Activated T-helper 17 cell treated with anti-CD3 and anti-CD28 coated beads, Interleukin-2, amount 50 U/mL, for 72 hours (primary cell): ENCODE results near the gene ROM1. TPM values are rescaled to one million over a fixed set of nuclear protein-coding genes. Genes with fewer than 3 reads are reported as not detected.
"Not testable (repeated sequence)": the region's sequence is repeated elsewhere in the genome, so short reads cannot be mapped to it uniquely, and the experiment has no call there.

Source experiments
- ATAC-seq: fragments of 150-1000 bp; cut with Tn5 transposase; replicated peaks from 2 replicates; pipeline ENCODE4 v1.10.0; 2021; ENCODE audit warnings: mild to moderate bottlenecking, moderate library complexity
- H3K27ac Mint-ChIP-seq: one replicate; pipeline ENCODE4 v1.8.0; 2022; ENCODE audit warnings: mixed read lengths
- H3K27me3 Mint-ChIP-seq: one replicate; pipeline ENCODE4 v1.8.0; 2022; ENCODE audit warnings: mixed read lengths
- H3K36me3 Mint-ChIP-seq: one replicate; pipeline ENCODE4 v1.8.0; 2022; ENCODE audit warnings: low read depth, mild to moderate bottlenecking, mixed read lengths
- H3K4me1 Mint-ChIP-seq: one replicate; pipeline ENCODE4 v1.8.0; 2022; ENCODE audit warnings: mixed read lengths
- H3K4me3 Mint-ChIP-seq: one replicate; pipeline ENCODE4 v1.8.0; 2022; ENCODE audit warnings: mild to moderate bottlenecking, mixed read lengths
- H3K9me3 Mint-ChIP-seq: one replicate; pipeline ENCODE4 v1.8.0; 2022; ENCODE audit warnings: mixed read lengths
- total RNA-seq, 2 donors: library from RNA; stranded (reverse); gene quantifications; one replicate each; pipeline ENCODE4 v1.2.3, GENCODE V29; 2022

The ROM1 gene
- total RNA-seq, 2 donors from 2014 or later = 2.0 to 3.0 TPM

DNA sequence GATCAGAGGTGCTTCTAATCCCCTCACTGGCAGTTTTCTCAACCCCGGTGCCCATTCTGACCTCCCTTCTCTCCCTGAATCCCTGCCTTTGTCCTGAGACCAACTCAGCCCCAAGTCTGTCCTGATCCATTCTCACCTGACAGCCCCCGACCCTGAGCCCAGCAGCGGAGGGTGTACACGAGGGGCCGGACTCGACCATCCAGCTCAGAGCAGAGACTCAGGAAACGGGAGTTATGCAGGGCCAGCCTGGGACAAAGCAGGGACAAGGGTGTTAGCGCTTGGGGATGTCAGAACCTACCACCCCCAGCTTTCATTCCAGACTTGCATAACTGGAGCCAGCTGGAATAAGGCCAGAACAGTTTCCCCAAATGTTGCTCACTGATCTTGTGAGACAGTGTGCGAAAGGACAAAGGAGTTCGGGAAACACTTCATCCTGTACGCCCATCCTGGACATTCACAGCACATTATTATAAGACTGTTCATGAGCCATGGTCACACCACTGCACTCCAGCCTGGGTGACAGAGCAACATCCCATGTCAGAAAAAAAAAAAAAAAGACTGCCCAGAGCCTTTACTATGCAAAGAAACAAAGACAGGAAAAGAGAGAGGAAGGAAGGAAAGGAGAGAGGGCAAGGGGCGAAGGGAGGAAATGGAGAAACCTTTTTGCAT, 35.9 kb upstream of the ROM1 start:
- peaks cover 17% of the 10 kb centered on the region for H3K4me1 Mint-ChIP-seq
- no peak overlapping the region for H3K4me3 Mint-ChIP-seq
- H3K36me3 Mint-ChIP-seq = peaks cover 82% of the 10 kb centered on the region
- no peaks in the 10 kb centered on the region for H3K27me3 Mint-ChIP-seq
- H3K27ac Mint-ChIP-seq = peak overlapping the region; percentile 8
- no peak for ATAC-seq
- H3K9me3 Mint-ChIP-seq = no peaks in the 10 kb centered on the region

DNA sequence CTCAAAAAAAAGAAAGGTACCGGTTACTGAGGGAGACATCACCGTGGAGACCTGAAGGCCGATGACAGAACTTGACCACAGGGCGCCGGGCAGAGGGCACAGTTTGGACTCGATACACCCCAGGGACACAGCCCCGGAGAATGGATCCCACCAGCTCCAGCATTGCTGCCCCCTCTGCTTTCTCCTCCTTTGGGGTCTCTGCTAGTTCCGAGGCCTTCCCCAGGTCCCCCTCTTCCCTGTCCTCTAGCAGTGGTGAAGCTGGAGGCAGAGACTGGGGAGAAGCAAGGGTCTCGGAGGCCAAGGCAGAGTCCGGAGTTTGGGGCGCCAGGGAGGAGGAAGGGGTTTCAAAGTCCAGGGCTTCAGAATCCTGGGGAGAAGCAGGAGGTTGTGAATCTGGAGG, 34.5 kb upstream of the ROM1 start:
- Mint-ChIP-seq H3K4me1 (peaks cover 10% of the 10 kb centered on the region), H3K27me3 (no peaks in the 10 kb centered on the region), H3K36me3 (peaks cover 82% of the 10 kb centered on the region), H3K4me3 (no peak overlapping the region), H3K9me3 (no peaks in the 10 kb centered on the region), H3K27ac (no peak overlapping the region)
- ATAC-seq = no peak

DNA sequence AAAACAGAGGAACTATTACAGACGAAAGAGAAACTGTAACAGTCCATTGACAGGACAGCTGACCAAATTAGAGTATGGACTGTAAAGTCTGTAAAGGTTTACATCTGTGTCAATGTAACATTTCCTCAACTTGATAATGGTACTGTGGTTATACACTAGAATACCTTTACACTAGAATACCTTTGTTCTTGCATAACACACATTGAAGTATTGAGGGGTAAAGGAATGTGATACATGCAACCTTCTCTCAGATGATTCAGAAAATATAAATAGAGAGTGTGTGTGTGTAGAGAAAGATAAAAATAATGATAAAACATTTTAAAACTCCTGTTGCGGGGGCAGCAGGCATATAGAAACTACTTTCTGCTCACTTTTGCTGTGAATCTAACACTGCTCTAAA, 33.8 kb upstream of the ROM1 start:
- H3K36me3 Mint-ChIP-seq = peaks cover 82% of the 10 kb centered on the region
- H3K4me1 Mint-ChIP-seq = peaks cover 10% of the 10 kb centered on the region
- H3K27me3 Mint-ChIP-seq = no peaks in the 10 kb centered on the region
- no peak for ATAC-seq
- no peak overlapping the region for H3K4me3 Mint-ChIP-seq
- no peak overlapping the region for H3K27ac Mint-ChIP-seq
- no peaks in the 10 kb centered on the region for H3K9me3 Mint-ChIP-seq

DNA sequence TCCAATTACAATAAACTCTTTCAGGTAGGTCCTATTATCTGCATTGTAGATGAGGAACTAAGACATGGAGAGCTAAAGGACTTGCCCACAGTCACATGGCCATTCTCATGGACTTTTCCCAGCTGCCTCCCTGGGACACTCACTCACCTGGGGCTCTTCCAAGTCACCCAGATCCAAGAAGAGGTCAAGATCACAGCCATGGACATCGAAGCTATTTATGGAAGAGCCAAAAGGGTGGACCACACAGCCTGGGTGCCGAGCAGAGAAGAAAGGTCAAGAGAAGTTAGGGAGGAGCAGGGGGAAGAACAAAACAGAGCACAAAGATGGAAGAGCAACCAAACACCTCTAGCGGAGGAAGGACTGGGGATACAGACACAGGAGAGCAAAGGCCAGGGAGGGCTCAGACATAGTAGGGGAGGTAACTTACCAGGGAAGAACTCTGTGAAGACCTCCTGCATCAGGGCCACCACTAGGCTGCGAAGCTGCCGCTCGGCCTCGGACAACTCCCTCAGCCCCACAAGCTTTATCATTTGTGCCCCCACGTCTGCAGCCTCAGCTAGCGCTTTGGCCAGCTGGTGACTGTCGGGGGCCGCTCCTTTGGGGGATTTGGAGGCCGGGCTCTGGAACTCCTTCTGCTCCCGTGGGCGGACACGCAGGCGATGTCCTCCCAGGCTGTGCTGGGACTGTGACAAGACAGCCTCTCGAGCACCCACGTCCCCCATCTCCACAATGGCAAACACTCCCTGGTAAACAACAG, 31.9 kb upstream of the ROM1 start:
- Mint-ChIP-seq H3K4me1 (no peaks in the 10 kb centered on the region), H3K4me3 (no peak overlapping the region), H3K9me3 (no peaks in the 10 kb centered on the region), H3K27me3 (no peaks in the 10 kb centered on the region), H3K27ac (no peak overlapping the region), H3K36me3 (peaks cover 78% of the 10 kb centered on the region)
- ATAC-seq = no peak

DNA sequence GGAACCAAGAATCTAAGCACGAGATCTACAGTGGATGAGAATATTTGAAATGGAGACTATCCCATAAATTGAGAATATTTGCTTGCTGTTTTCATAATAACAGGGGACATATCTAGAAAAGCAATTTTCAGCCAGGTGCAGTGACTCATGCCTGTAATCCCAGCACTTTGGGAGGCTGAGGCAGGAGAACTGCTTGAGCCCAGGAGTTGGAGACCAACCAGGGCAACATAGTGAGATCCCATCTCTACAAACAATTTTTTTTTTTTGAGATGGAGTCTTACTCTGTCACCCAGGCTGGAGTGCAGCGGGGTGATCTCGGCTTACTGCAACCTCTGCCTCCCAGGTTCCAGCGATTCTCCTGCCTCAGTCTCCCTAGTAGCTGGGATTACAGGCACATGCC, 31.3 kb upstream of the ROM1 start:
- H3K4me3 Mint-ChIP-seq, ATAC-seq, H3K9me3 Mint-ChIP-seq, H3K27me3 Mint-ChIP-seq, H3K4me1 Mint-ChIP-seq, H3K27ac Mint-ChIP-seq: not testable (repeated sequence)
- H3K36me3 Mint-ChIP-seq = peaks cover 79% of the 10 kb centered on the region

DNA sequence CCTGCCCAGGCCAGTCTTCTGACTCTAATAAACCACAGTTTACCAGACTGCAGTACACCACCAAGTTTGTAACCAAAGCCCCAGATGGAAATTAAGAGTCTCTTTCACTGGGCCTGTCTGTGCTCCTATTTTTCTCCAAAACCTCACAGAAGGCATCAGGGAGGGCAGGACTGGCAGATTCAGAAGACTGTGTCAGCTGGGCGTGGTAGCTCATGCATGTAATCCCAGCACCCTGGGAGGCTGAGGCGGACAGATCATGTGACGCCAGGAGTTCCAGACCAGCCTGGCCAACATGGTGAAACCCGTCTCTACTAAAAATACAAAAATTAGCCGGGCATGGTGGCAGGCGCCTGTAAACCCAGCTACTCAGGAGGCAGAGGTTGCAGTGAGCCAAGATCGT, 27.7 kb upstream of the ROM1 start:
- peaks cover 86% of the 10 kb centered on the region for H3K36me3 Mint-ChIP-seq
- H3K9me3 Mint-ChIP-seq, ATAC-seq, H3K27me3 Mint-ChIP-seq, H3K4me1 Mint-ChIP-seq, H3K4me3 Mint-ChIP-seq, H3K27ac Mint-ChIP-seq: not testable (repeated sequence)

DNA sequence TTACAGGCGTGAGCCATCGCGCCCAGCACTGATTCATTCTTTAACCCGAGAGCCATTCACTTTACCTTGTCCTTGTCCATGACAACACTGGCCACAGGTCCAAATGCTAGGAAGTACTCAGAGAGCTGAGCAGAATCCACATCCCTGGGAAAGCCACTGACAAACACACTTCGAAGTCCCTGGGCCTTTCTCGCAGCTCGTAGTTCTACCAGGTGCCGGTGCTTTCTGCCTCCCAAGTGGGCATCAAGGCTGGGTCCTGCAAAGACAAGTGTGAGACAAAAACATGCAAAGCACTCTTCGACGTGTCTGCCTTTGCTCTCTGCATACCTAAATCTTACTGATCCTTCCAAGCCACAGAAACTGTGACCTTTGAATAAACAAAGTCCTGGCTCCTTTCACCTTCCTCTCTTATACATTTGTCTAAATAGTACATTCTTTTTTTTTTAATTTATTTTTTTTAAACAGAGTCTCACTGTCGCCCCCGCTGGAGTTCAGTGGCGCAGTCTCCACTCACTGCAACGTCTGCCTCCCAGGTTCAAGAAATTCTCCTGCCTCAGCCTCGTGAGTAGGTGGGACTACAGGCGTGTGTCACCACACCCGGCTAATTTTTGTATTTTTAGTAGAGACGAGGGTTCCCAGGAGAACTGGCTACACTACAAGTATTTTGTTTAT, 24.0 kb upstream of the ROM1 start:
- ATAC-seq = no peak
- Mint-ChIP-seq H3K4me3 (peak overlapping the region; percentile 91), H3K27me3 (no peaks in the 10 kb centered on the region), H3K4me1 (peaks cover 17% of the 10 kb centered on the region), H3K27ac (no peak overlapping the region), H3K9me3 (no peaks in the 10 kb centered on the region), H3K36me3 (peaks cover 80% of the 10 kb centered on the region)

DNA sequence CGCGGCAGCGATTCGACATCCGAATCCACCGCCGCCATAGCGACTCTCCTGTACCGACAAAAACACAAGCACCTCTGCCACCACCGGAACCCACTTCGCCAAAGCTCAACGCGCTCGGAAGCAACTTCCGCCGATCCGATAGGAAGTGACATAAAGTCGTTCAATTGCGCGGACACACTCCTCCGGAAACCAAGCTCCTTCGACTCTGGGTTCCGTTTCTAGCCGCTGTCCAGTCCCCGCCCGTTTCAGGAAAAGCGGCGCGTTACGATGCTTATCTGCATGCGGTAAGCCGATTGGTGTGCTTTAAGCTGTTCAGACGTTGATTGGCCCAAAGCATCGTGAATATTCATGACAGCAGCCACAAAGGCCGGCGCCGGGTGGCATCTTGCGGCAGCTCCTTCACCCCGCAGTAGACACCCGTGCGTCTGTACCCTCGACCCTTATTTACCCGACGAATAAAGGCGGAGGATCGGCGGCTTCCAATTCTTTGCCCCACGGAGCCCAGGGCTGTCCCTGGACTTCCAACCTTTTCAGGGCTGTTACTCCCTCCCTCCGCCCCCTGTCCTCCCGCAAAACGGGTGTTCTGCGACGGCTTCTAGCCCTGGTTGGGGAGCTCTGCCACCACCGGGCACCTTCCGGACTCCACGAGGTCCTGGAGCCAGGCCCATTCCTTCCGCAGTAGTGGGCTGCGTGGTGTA, 21.5 kb upstream of the ROM1 start, which contains the start of gene TUT1:
Gene TUT1, minus strand, starts transcription at position 76 of the 698 bp plus-strand sequence. Its CDS starts 38 bp downstream, at position 38.
- ATAC-seq = peak; percentile 95
- Mint-ChIP-seq H3K27me3 (no peaks in the 10 kb centered on the region), H3K36me3 (peaks cover 84% of the 10 kb centered on the region), H3K4me3 (peak within 1 kb of the TSS; percentile 91), H3K27ac (peak within 1 kb of the TSS; percentile 91), H3K9me3 (no peaks in the 10 kb centered on the region), H3K4me1 (peaks cover 17% of the 10 kb centered on the region)

DNA sequence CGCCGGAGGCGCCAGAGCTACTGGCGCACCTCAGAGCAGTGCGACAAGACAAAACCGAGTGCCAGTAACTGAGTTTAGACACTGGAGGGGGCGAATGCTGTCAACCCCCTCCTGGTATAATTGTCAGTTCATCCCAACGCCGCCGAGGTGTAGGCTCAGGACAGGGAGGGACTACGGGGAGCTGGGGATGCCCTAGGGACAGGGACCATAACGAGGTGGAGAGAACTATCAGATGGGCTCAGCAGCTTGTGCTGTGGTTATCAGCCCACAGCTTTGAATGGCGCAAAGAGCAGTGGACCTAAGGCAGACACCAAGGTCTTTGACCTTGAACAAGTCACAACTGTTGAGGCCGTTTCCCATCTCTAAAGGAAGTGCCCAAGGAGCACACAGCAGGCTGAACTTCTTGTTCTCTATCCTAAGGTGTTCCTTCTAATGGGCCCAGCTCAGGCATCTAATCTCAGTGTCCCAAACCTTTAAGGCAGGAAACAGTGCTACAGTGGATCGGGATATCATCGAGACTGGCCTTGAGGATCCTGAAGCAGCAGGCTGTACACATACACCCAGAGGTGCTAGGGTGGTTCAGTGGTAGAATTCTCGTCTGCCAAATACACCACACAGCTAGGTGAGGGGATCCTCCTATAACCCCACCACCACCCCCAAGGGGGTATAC, 20.8 kb upstream of the ROM1 start:
- H3K4me1 Mint-ChIP-seq = peaks cover 20% of the 10 kb centered on the region
- no peaks in the 10 kb centered on the region for H3K9me3 Mint-ChIP-seq
- peaks cover 84% of the 10 kb centered on the region for H3K36me3 Mint-ChIP-seq
- no peak for ATAC-seq
- H3K4me3 Mint-ChIP-seq = peak overlapping the region; percentile 91
- no peaks in the 10 kb centered on the region for H3K27me3 Mint-ChIP-seq
- H3K27ac Mint-ChIP-seq = peak overlapping the region; percentile 91

DNA sequence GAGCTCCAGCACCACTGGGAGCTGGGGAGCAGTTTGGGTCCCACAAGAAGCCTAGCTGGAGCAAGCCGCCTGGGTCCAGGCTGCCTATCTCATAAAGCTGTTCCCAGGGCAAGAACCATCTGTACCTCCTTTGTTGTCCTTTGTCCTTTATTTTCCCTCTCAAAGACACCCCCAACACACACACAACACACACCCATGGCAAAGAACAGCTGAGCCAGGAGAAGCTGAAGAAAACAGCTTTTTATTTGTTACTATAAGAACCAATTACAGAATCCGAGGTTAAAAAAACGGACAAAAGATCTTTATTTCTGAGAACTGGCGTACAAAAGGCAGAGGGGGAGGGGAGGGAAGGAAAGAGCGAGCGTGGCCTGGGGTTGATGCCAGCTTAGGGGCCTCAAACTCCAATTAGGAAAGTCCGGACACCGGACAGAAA, 20.1 kb upstream of the ROM1 start:
- peaks cover 84% of the 10 kb centered on the region for H3K36me3 Mint-ChIP-seq

DNA sequence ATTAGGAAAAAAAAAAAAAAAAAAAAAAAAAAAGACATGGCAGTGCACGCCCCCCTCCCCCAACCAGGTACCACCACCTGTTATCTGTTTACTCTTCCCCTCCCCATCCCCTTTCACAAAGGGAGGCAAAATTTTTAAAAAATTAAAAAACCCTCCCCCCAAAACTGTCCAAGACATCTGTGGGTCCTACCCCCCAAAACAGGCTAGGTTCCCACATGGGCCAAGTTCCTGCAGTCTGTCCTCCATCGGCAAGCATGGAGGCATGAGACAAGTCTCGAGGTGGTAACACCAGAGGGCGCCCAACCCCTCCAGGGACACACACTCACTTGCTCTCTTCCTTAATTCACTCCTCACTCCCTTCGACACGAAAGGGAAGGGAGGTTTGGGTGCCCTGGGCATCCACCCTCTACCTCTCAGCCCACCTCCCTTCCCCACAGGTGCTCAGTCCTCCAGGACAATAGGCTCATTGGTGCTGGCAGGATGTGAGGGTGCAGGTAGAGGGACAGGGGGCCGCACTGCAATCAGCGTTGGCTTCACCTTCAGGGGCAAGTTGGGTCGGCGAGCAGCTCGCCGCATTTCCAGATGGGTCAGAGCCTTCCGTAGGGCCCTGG, 19.5 kb upstream of the ROM1 start:
- Mint-ChIP-seq H3K36me3 (peaks cover 84% of the 10 kb centered on the region), H3K4me3 (peak overlapping the region; percentile 91), H3K27ac (peak overlapping the region; percentile 72), H3K9me3 (no peaks in the 10 kb centered on the region), H3K4me1 (peaks cover 29% of the 10 kb centered on the region), H3K27me3 (no peaks in the 10 kb centered on the region)
- peak; percentile 25 for ATAC-seq

More for the DNA sequence above, 20.1 kb upstream of the ROM1 start:
- Mint-ChIP-seq H3K4me1 (peaks cover 26% of the 10 kb centered on the region), H3K27ac (peak overlapping the region; percentile 72), H3K9me3 (no peaks in the 10 kb centered on the region), H3K4me3 (peak overlapping the region; percentile 91), H3K27me3 (no peaks in the 10 kb centered on the region)
- ATAC-seq = no peak

DNA sequence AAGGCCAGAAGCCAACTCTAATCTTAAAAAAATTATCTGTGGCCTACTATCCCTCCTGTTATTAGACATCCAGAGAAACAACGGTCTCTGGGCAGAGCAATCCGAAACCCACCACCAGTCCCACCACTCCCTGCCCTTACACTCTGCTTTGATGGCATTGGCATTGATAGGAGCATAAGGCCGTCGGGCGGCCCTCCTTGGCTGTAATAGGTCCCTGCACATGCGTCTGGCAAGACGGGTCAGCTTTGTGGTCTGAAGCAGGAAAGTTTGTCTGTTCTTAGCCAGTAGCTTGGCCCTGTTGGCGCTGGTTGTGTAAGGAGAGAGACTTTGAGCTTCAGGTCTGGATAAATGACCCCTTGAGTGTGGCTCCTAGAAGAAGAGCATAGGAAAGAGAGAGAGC, 17.9 kb upstream of the ROM1 start:
- Mint-ChIP-seq H3K27ac (peak overlapping the region; percentile 69), H3K36me3 (peaks cover 89% of the 10 kb centered on the region), H3K4me1 (peaks cover 45% of the 10 kb centered on the region), H3K9me3 (no peaks in the 10 kb centered on the region), H3K27me3 (no peaks in the 10 kb centered on the region), H3K4me3 (no peak overlapping the region)
- ATAC-seq = no peak

DNA sequence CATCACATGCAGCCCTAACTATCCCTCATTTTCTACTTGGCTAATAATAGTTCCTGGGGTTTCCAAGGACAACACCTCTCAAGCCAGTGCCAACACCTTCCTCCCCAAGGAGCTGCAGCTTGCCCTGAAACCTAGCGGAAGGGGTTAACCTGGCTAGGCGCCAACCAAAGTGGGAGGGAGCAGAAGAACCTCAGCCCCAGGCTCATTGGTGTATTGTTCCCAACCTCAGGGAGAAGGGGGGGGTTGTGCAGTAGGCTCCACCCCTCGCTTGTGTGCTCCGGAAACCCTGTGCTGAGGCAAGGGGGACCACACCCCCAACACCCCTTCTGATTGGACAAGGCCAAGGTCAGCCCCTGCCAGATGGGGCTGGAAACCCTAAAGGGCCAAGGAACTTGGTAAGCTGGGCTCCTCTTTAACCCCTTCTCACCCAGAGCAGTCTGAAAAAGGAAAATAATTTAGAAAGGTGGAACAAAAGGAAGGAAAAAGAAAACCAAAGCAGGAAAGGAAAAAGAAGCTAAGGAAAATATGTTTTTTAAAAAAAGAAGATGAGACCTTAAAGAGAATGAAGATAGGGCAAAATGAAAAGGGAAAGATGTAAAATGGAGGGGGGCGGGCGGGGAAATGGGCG, 13.9 kb upstream of the ROM1 start:
- Mint-ChIP-seq H3K36me3 (peaks cover 91% of the 10 kb centered on the region), H3K27ac (peak overlapping the region; percentile 86), H3K27me3 (no peaks in the 10 kb centered on the region), H3K4me1 (peaks cover 37% of the 10 kb centered on the region), H3K4me3 (peak overlapping the region; percentile 90), H3K9me3 (no peaks in the 10 kb centered on the region)
- ATAC-seq = peak; percentile 80
